Stimulated activated CD4-positive, alpha-beta T cell treated with anti-CD3 and anti-CD28 coated beads, Interleukin-2, amount 100 ng/mL, for 48 hours (primary cell): ENCODE data around the gene SIK3.
"Not testable (repeated sequence)": the region's sequence is repeated elsewhere in the genome, so short reads cannot be mapped to it uniquely, and the experiment has no call there.

ENCODE experiments used
- DNase-seq, 2 donors: peaks; one replicate each; pipeline ENCODE4 v3.0.0-alpha.2; 2020

Gene SIK3

DNA sequence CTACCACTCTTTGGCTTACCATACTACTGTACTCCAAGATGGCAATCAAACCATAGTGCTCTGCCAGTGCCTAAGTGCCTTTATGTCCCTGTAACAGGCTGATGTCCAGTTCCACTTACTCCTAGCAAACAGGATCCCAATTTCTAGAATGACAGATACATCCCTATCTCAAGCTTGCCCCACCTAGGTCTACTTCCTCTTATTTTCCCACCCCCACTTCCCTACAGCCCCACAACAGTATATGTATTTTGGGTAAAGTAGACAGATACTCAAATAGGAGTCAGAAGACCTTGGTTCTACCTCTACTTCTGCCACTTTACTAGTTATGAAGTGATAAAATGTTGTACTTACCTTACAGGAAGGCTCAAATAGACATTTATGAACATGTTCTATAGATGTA, 24.1 kb downstream of the SIK3 start:
- DNase-seq: no peak

DNA sequence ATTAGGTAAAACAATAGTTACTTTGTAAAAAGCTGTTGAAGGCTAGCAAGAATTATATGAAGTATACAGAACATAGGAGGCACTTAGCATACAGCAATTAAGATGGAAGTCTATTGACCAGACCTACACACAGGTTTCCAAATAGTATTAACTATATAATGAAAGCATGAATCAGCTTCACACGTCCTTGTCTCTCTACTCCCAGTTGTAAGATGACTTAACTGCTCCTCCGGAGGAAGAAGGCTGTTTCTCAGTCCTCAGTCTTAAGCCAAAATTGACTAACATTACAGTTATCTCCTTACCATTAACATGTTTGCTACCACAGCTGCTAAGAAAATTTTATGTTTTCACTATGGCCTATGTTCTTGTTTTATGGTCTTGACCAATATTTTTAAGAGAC, 24.7 kb downstream of the SIK3 start:
- DNase-seq: no peak

DNA sequence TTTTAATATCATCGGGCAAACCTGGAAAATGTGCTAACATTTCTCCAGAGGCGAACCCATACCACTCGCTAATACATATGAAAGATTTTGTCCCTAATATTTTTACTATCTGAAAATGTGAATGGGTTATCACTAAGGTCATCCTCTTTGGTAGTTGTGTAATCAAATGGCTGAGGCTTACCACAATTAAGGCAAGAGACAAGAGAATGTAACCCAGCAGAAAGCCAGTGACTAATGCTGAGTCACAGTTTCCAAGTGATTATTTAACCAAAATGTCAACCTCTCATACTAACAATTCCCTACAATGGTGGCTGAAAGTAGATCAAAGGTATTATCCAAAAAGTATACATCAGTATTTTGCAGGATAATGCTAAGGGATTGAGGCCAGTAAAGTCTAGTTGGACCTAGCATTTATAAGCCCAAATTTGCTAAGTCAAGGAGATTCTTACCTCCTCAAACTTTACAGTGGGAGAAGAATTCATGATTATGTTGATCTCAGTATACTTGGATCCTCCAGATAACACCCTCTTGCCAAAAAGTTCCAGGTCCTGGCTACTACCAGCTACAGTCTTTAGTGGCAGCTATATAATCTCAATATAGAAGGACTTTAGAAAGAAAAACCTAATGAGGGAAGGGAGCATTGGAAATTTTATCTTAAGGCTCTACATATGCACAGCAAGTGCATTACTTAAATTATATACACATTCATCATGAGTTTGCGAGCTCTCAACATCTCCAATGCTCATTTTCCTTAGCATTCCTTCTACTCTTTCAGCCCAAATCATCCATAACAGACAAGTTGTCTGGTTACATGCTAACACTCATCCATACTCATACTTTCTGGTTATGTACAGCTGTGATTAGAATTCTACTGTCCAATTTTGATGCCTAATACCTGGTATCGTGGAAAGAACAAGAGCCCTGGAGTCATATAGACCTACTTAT, 25.4 kb downstream of the SIK3 start:
- DNase-seq: no peak

DNA sequence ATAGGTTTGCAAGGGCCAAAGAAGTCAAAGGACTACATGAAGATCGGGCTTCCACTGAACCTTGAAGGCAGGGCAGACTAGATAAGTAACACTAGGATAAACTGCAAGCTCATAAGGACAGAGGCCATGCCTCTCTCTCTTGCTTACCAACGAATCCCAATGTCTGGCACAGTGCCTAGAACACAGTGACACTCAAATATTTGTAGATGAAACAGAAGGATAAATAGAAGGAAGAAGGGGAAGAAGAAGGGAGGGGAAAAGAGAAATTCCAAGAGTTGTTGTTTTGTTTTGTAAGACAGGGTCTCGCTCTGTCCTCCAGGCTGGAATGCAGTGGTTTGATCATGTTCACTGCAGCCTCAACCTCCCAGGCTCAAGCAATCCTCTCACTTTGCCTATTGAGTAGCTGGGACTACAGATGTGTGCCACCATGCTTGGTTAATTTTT, 26.9 kb downstream of the SIK3 start:
- DNase-seq: no peak

DNA sequence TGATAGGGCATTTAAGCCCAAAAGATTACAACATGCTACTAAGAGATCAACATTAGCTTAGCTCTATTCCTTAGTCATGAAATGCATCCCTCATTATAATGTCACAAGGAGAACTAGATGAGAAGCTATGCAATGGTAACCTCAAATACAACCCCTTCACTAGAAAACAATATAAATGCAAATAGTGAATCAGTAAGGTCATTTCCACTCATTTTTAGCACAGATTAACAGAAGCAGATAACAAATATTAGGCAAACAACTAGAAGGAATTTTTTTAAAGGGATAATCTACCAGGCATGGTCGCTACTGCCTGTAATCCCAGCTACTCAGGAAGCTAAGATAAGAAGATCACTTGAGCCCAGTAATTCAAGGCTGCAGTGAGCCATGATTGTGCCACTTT, 28.2 kb downstream of the SIK3 start:
- DNase-seq: no peak

DNA sequence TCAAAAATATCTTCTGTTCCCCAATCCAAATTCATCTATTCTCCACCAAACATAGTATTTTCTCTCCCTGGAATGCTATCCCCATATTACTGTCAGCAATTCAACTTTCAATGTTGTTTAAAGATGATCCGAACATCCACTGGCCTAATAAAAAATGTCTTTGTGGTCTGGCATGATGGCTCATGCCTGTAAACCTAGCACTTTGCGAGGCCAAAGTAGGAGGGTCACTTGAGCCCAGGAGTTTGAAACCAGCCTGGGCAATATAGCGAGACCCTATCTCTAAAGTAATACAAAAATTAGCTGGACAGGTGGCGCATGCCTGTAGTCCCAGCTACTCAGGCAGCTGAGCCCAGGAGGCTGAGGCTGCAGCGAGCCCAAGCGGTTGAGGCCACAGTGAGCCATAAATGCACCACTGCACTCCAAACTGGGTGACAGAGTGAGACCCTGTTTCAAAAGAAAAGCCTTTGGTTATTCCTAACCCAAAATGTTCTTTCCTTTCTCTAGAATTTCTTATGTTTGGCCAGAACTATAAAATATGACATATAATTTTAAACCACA, 29.8 kb downstream of the SIK3 start:
- no peak for DNase-seq

DNA sequence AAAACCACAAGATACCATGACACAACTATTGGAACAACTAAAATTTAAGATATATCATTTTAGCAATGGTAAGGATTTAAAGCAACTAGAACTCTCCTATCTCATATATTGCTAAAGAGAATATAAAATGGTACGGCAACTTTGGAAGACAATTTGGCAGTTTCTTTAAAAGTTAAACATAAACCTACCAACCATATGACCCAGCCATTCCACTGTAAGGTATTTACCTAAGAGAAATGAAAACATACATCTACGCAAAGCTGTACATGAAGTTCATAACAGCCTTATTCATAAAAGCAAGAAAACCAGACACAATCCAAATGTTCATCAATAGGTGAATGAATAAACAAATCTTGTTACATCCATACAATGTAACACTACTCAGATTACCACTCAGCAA, 31.3 kb downstream of the SIK3 start:
- no peak for DNase-seq

DNA sequence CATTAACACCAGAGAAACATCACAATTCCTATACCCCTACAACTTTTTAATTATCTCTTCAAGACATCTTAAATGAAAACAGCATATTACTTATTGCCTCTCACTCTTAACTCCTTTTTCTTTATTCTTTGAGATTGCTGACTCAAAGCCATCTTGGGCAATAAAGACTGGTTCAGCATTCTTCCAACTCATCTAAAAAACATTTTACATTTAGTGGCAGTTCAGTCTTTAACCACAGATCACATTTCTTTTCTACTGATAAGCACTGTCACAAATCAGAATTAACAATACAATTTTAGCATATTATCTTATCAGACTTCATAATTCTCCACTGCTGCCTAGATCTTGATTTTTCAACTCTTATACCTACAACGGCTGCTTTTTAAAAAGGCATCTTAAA, 34.0 kb downstream of the SIK3 start:
- no peak for DNase-seq

DNA sequence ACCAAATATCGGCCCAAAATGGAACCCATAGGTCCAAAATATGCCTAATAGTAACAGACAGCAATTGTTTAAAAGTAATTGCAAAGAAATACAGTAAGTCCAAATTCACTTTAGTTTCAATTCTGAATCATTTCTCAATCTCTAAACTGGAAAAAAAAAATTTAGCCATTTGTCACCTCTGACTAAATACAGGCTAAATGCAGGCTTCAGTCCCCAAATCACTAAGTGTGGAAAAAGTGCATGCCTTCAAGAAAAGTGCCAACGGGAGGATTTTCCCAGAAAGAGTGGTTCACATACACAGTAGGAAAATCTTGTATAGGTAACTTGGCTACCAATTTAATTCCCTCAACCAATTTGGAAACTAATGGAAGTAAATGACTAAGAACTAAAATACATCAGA, 35.7 kb downstream of the SIK3 start:
- DNase-seq: no peak

DNA sequence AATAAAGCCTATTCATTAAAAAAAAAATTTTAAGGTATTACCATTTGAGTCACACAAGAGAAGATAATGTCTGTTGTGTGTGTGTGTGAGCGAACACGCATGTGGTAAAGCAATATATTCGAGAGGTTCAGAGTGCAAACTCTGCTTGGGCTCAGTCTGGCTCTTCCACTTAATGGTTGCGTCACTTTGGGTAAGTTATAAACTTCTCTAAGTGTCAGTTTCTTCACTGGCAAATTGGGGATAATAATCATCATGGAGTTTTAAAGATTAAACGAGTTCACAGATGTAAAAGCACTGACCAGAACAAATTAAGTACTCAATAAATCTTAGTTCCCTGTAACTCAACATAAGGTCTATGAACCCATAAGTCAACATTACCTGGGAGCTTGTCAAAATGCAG, 37.0 kb downstream of the SIK3 start:
- no peak for DNase-seq

DNA sequence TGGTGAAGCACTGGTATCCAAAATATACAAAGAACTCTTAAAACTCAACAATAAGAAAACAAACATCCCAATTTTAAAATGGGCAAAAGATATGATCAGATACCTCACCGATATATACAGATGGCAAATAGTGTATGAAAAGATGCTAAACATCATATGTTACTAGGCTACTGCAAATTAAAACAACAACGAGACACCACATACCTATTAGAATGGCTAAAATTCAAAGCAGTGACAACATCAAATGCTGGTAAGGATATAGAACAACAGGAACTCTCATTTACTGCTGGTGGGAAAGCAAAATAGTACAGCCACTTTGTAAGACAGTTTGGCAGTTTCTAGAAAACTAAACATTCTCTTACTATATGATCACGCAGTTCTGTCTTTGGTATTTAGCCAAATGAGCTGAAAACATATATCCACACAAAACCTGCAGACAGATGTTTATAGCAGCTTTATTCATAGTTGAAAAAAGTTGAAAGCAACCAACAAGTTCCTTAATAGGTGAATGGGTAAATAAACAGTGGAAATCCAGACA, 38.5 kb downstream of the SIK3 start:
- DNase-seq: no peak

DNA sequence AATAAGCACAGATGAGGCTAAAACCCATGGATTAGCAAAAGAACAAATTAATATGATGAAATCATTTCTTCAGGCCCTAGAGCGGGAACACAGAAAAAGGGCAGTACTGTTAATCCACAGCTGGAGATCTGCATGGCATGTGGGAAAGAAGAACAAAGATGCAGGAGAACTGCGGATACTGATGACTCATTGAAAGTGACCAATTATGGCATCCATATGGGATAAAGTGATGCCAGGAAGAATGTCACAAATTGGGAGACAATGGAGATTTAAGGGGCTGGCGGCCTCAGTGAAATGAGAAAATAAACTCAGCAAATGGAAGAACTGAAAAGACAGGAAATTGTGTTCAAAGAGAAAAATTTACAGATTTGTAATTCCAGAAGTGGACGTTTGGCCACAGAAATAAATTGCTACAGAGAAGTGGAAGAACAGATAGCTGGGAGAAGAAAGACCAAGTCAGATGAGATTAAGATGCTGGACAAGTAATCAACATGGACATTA, 39.4 kb downstream of the SIK3 start:
- no peak for DNase-seq

DNA sequence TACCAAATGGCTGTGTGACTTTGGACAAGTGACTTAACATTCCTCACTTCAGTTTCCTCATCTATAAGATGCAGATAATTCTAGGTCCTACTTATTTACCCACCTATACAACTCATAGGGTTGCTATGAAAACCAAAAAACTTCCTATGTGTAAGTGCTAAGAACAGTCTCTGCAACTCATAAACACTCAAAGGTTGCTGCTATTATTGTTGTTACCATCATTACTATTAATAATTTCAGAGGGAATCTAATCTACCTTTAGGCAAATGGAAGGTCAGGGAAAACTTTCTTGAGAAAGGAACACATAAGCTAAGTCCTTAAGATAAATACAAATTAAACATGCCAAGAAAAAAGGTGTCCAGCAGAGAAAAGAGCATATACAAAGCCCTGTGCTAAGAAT, 40.5 kb downstream of the SIK3 start:
- no peak for DNase-seq

DNA sequence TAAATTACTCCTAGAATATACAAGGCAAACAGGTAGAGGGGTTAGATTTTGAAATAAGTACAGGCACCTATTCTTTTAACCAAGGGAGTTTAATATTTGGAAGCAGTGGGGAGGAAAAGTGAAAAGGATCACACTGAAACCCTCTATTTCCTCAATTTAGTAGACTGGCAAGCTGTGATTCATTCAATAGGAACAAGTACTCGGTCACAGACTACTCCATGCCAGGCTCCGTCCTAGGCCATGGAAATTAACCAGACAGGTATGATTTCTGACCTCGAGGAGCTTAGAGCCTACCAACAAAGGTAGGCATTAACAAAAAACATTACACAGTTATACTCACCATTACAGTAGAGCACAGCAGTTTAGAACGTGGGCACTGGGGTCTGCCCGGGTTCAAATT, 40.9 kb downstream of the SIK3 start:
- DNase-seq: no peak

DNA sequence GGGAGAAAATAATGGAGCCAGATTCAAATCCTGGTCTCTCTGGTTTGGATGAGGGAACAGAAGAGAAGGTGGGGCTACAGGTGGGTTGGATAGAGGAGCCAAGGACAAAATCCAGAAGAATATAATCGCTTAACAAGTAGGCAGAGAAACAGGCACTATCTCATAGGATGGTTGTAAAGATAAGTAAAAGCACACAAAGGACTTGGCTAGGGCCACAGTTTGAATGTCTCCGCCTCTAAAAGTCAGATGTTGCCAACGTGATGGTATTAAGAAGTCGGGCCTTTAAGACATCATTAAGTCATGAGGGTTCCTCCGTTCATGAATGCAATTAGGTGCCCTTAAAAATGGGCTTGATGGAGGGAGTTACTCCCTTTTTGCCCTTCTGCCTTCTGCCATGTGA, 42.8 kb downstream of the SIK3 start:
- DNase-seq: no peak

DNA sequence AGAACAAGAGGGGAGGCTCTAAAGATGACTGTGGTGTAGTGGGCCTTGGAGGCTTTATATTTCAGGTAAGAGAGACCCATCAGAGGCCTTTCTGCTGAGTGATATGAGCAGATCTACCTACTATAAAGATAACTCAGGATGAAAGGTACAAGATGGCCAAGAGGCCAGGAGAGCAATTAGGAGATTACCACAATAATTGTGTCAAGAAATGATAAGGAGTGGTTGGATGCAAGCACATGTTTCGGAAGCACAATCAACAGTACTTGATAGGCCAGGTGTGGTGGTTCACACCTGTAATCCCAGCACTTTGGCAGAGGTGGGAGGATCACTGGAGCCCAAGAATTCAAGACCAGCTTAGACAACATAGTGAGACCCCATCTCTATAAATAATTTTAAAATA, 43.8 kb downstream of the SIK3 start:
- DNase-seq: no peak

DNA sequence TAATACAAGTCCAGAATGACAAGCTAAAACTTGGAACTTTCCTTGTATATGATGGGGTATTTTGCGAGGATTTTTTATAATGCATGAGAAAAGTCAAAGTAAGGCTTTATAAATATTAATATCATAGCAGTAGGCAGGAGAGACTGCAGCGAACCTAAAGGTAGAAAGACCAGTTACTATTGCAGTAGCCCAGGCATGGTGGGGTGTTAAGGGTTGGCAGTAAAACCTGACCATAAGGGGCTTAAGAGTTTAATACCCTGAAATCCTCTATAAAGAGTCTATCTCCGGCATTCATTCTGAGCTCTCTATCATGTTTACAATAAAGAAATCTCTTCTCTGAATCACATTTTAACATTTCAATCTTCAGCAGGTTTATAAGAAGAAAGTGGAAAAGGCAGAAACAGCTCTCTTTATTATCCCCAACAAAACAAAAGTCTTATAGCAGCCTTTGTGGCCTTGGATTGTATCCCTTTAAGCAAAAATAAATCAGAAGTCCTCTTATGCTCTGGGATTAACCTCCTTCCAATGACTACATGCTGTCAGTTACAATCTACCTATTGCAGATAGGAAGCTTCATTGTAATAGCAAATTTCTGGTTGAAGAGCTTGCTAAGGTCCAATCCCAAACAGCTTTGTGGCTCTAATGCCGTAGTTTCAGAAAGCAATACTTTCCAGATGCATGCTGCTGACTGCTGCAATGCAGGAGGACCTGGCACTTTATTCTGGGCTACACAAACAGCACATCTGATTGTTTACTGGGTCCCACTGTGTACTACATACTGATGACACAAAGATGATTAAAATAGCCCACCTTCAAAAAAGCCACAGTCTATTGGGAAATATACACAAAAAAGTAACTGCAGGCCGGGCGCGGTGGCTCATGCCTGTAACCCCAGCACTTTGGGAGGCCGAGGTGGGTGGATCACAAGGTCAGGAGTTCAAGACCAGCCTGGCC, 45.8 kb downstream of the SIK3 start:
- DNase-seq: no peak

DNA sequence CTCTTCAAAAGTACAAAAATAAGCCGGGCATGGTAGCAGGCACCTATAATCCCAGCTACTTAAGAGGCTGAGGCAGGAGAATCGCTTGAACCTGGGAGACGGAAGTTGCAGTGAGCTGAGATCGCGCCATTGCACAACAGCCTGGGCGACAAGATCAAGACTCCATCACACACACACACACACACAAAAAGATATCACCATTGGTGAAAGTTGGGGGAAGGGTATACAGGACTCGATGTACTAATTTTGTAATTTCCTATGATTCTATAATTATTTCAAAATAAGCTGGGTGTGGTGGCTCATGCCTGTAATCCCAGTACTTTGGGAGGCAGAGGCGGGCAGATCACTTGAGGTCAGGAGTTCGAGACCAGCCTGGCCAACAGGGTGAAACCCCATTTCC, 48.1 kb downstream of the SIK3 start:
- DNase-seq: not testable (repeated sequence)

DNA sequence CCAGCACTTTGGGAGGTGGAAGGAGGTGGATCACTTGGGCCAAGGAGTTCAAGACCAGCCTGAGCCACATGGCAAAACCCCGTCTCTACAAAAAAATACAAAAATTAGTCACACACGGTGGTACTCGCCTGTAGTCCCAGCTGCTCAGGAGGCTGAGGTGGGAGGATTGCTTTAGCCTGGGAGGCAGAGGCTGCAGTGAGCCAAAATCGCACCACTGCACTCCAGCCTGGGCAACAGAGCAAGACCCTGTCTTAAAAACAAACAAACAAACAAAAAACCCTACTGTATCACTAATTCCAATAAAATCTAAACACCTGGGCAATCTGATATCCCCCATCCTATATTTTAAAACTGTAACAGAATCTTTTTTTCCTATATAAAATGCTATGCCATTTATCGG, 51.6 kb downstream of the SIK3 start:
- DNase-seq: not testable (repeated sequence)

DNA sequence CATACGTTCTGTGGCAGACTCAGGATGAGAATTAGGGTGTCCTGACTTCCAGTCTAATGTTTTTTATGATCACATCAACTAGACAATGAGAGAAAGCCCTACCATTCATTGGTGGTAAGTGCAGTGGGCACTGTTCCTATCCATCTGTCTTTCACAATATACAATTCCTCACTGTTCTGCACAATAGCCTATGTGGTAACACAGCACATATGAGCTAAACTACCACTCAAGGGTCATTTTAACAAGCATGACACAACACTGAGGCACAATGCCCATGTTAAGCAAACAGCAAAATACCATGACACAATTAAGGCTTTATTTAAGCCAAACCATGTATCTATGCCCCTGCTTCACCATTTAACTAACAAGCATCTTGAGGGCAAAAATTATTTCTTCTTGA, 52.3 kb downstream of the SIK3 start:
- DNase-seq: no peak

DNA sequence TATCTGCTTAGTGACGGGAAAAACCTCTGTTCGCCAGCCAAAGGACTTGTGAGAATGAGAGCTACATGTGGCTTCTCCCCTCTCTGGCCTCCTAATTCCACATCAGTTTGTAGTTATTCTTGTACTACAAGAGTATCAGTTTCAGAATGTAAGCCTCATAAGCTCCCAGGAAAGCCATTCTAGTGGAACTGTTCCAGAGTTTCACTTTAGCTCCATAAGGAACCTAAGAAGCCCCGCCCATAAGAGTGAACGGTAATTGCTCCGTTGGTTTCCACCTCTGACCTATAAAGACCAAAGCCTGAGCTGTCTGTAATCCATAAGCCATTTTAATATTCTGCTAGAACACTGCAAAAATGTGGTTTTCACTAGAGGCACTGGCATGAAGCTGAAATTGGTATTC, 53.0 kb downstream of the SIK3 start:
- DNase-seq: no peak

DNA sequence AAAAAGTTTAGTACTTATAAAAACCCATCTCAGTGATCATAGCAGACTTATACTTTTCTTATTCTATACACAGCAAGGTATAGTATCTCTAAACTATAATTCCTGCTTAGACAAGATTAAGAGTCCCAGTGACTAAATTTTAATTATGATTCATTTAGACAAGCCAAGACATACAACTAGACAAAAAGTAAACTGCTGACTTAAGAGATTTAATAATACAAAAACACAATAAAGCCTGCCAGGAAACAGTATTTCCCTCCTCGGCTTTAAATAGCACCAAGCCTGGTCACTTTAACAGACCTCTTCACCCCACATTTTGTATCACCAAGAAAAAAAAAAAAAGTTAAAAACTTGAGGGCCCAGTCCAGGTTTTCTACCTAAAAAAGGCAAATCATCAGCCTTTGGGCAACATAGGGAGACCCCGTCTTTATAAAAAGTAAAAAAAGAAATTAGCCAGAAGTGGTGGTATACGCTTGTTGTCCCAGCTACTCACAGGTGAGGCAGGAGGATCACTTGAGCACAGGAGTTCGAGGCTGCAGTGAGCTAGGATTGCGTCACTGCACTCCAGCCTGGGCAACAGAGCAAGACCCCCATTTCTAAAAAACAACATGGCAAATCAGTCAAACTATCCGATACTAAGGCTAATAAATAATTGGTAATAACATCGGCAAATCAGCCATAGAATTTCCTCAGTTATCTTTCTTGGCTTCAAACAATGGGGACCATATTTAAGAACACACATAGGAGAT, 53.8 kb downstream of the SIK3 start:
- no peak for DNase-seq
